Calu3 (cell line): ENCODE data around the gene DIAPH2. TPM values are rescaled to one million over a fixed set of nuclear protein-coding genes. Genes with fewer than 3 reads are reported as not detected.

Experiments
- BruUV-seq: library from RNA; stranded (reverse); fragments of 400-500 nt; replicated peaks from 2 replicates; lab custom pipeline; 2021; lab: Mats Ljungman, UMichigan
- CTCF ChIA-PET: fragments of 300-600 bp; sonication (Branson Sonifier 250); formaldehyde crosslinking; loops from one replicate; lab custom pipeline; 2022; ENCODE audit warnings: antibody characterized with exemption; lab: Charles Lee
- DNase-seq: peaks from one replicate; pipeline ENCODE4 v3.0.0; 2022
- H3K27ac Mint-ChIP-seq: one replicate; pipeline ENCODE4 v1.8.0; 2022; ENCODE audit warnings: mixed read lengths; ENCODE audit not compliant: unreplicated experiment
- H3K27me3 Mint-ChIP-seq: one replicate; pipeline ENCODE4 v1.8.0; 2022; ENCODE audit warnings: mixed read lengths; ENCODE audit not compliant: unreplicated experiment
- H3K36me3 Mint-ChIP-seq: one replicate; pipeline ENCODE4 v1.8.0; 2022; ENCODE audit warnings: mild to moderate bottlenecking, moderate library complexity, mixed read lengths; ENCODE audit not compliant: insufficient read depth, unreplicated experiment
- H3K4me1 Mint-ChIP-seq: one replicate; pipeline ENCODE4 v1.8.0; 2022; ENCODE audit warnings: mild to moderate bottlenecking, low read depth, mixed read lengths; ENCODE audit not compliant: unreplicated experiment
- H3K4me3 Mint-ChIP-seq: one replicate; pipeline ENCODE4 v1.8.0; 2022; ENCODE audit warnings: mild to moderate bottlenecking, low read depth, moderate library complexity, mixed read lengths; ENCODE audit not compliant: unreplicated experiment
- H3K9me3 Mint-ChIP-seq: one replicate; pipeline ENCODE4 v1.8.0; 2022; ENCODE audit warnings: low read depth, mixed read lengths; ENCODE audit not compliant: unreplicated experiment
- intact Hi-C: fragments of 100-400 bp; cut with micrococcal nuclease; formaldehyde crosslinking; loops from one replicate; pipeline ENCODE4 v1.10.0; 2022; ENCODE audit not compliant: unreplicated experiment
- total RNA-seq: library from RNA; stranded (reverse); gene quantifications from 2 replicates; pipeline ENCODE4 v1.2.3, GENCODE V29; 2022
- TF ChIP-seq, protein P1 (sequence below): fragments of 200-600 bp; IDR thresholded peaks from one replicate; pipeline ENCODE4 v1.8.0; 2022; ENCODE audit warnings: antibody characterized with exemption; ENCODE audit not compliant: unreplicated experiment

Gene DIAPH2
- total RNA-seq, 1 experiment from 2014 or later, result 24.2 TPM

DNA sequence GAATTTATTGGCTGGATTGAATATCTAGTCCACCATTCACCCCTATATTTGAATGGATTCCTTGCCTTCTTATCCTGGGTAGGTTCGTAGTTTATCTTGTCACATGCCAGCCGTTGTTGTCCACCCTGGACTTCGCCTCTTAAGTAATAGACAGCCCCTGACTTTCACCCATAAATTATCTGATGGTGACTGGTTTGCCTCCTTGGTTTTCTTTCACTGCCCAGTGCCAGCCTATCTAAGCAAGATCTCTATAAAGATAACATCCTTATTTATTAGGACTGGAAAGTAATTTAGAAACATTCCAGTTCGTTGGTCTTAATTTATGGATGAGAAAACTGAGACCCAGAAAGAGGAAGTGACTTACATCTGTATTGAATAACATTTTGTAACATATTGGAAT, 609.4 kb downstream of the DIAPH2 start:
- no peaks in the 10 kb centered on the region for H3K4me1 Mint-ChIP-seq
- no peak overlapping the region for H3K27ac Mint-ChIP-seq
- H3K4me3 Mint-ChIP-seq, result no peak overlapping the region
- H3K27me3 Mint-ChIP-seq, result no peaks in the 10 kb centered on the region
- TF ChIP-seq, protein P1, sequence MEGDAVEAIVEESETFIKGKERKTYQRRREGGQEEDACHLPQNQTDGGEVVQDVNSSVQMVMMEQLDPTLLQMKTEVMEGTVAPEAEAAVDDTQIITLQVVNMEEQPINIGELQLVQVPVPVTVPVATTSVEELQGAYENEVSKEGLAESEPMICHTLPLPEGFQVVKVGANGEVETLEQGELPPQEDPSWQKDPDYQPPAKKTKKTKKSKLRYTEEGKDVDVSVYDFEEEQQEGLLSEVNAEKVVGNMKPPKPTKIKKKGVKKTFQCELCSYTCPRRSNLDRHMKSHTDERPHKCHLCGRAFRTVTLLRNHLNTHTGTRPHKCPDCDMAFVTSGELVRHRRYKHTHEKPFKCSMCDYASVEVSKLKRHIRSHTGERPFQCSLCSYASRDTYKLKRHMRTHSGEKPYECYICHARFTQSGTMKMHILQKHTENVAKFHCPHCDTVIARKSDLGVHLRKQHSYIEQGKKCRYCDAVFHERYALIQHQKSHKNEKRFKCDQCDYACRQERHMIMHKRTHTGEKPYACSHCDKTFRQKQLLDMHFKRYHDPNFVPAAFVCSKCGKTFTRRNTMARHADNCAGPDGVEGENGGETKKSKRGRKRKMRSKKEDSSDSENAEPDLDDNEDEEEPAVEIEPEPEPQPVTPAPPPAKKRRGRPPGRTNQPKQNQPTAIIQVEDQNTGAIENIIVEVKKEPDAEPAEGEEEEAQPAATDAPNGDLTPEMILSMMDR, result no peak
- intact Hi-C loops, result no loop called here
- no peaks in the 10 kb centered on the region for H3K36me3 Mint-ChIP-seq
- no TSS peak for BruUV-seq
- no peak for DNase-seq
- CTCF ChIA-PET, result no interaction called here
- H3K9me3 Mint-ChIP-seq, result no peaks in the 10 kb centered on the region

DNA sequence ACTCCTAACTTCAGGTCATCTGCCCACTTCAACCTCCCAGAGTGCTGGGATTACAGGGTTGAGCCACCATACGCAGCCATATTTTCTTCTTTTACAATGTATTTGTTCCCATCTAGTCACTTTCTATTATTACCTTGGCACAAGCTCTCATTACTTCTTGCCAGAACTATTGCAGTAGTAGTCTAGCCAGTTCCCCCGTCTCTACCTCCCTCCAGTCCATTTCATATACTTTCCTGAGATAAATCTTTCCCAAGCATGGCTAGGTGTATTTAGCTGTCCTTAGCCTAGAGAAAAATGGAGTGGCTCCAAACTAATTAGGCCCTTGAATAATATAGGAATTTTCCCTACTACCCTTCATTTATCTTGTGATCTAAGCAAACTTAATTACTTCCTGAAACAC, 611.3 kb downstream of the DIAPH2 start:
- Mint-ChIP-seq H3K4me1 (no peaks in the 10 kb centered on the region), H3K27me3 (no peaks in the 10 kb centered on the region), H3K27ac (no peak overlapping the region), H3K9me3 (no peaks in the 10 kb centered on the region), H3K36me3 (no peaks in the 10 kb centered on the region), H3K4me3 (no peak overlapping the region)
- BruUV-seq, result no TSS peak
- no peak for DNase-seq
- TF ChIP-seq, protein P1, result no peak
- CTCF ChIA-PET, result no interaction called here
- intact Hi-C loops, result no loop called here

DNA sequence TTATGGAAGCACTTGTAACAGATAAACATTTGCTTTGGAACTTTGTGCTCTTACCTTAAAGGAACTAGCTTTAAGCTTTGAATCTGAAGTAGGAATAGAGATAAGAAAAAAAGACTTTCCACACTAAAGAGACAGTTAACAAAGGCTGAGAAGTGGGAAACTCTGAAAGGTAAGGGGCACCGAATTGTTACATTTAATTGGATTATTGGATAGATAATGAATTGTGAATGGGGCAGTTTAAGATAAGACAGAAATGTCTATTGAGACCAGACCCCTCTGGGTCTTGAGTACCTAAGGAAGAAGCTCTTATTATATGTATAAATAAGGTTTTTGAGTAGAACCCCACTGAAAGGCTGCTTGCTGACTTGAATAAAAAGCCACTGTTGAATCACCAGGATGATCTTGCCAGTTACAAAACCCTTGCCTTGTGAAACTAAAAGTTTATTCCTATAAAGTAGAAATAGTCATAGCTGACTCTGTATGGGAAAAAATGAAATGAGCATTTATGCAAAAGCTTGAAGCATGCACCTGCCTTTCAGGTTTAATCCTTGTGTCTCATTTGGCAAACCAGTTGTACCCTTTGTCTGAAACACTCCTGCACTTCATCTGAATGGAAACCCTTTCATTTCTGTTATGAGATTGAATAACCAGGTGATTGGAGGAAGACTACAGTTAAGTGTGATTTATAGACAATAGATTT, 622.3 kb downstream of the DIAPH2 start:
- Mint-ChIP-seq H3K27me3 (no peaks in the 10 kb centered on the region), H3K9me3 (no peaks in the 10 kb centered on the region), H3K36me3 (no peaks in the 10 kb centered on the region), H3K4me3 (no peak overlapping the region), H3K27ac (no peak overlapping the region), H3K4me1 (peaks cover 11% of the 10 kb centered on the region)
- intact Hi-C loops, result no loop called here
- DNase-seq, result no peak
- TF ChIP-seq, protein P1, result no peak
- CTCF ChIA-PET, result no interaction called here
- no TSS peak for BruUV-seq

DNA sequence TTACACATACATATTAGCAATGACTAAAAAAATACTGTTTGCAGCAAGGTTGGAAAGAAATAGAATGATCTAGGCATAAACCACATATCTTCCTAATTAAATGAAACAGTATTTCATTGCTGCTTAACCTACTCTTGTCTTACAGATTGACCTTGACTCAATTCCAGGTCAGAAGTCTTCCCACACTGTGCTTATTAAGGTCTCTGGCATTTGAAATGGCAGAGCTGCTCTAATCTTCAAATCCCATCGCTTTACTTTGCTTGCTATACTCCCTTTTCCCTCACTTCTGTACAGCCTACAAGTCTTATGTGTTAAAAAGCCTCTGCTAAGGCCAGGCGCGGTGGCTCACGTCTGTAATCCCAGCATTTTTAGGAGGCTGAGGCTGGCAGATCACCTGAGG, 623.5 kb downstream of the DIAPH2 start:
- Mint-ChIP-seq H3K9me3 (no peaks in the 10 kb centered on the region), H3K4me1 (peaks cover 11% of the 10 kb centered on the region), H3K4me3 (no peak overlapping the region), H3K27ac (no peak overlapping the region), H3K27me3 (no peaks in the 10 kb centered on the region), H3K36me3 (no peaks in the 10 kb centered on the region)
- intact Hi-C loops, result no loop called here
- BruUV-seq, result no TSS peak
- no peak for DNase-seq
- TF ChIP-seq, protein P1, result no peak
- CTCF ChIA-PET, result no interaction called here
